Karpas-422 (cell line): ENCODE data around the gene RPS19BP1. TPM values are rescaled to one million over a fixed set of nuclear protein-coding genes. Genes with fewer than 3 reads are reported as not detected.

ENCODE experiments used
- DNase-seq: peaks from one replicate; pipeline ENCODE4 v3.0.0-alpha.2; 2015
- H2AFZ ChIP-seq: fragments of 200-600 bp; sonication (generic); 2 replicates; pipeline ENCODE4 v1.6.1; 2014; ENCODE audit warnings: antibody characterized with exemption, low read length, mixed read lengths
- H3K27ac ChIP-seq: fragments of 200-600 bp; sonication (generic); 2 replicates; pipeline ENCODE4 v1.5.1; 2014; ENCODE audit warnings: mild to moderate bottlenecking, low read length, moderate library complexity
- H3K27me3 ChIP-seq: fragments of 200-600 bp; sonication (generic); 2 replicates; pipeline ENCODE4 v1.6.1; 2014; ENCODE audit warnings: low read length, mixed read lengths
- H3K36me3 ChIP-seq: fragments of 200-600 bp; sonication (generic); 2 replicates; pipeline ENCODE4 v1.6.1; 2014; ENCODE audit warnings: low read length, mixed read lengths; ENCODE audit not compliant: insufficient read depth
- H3K4me1 ChIP-seq: fragments of 200-600 bp; sonication (generic); 2 replicates; pipeline ENCODE4 v1.6.1; 2014; ENCODE audit warnings: mild to moderate bottlenecking, low read length, mixed read lengths
- H3K4me2 ChIP-seq: fragments of 200-600 bp; sonication (generic); 2 replicates; pipeline ENCODE4 v1.6.1; 2014; ENCODE audit warnings: low read length, low read depth, mild to moderate bottlenecking; ENCODE audit not compliant: poor library complexity, severe bottlenecking
- H3K4me3 ChIP-seq: fragments of 200-600 bp; sonication (generic); 2 replicates; pipeline ENCODE4 v1.5.1; 2014; ENCODE audit warnings: mild to moderate bottlenecking, antibody characterized with exemption, low read length, mixed read lengths
- H3K79me2 ChIP-seq: fragments of 200-600 bp; sonication (generic); 2 replicates; pipeline ENCODE4 v1.6.1; 2014; ENCODE audit warnings: mild to moderate bottlenecking, low read length, mixed read lengths
- H3K9ac ChIP-seq: fragments of 200-600 bp; sonication (generic); 2 replicates; pipeline ENCODE4 v1.6.0; 2014; ENCODE audit warnings: low read length
- H3K9me2 ChIP-seq: fragments of 200-600 bp; sonication (generic), shearing (Covaris generic); replicated peaks from 2 replicates; pipeline ENCODE4 v1.6.0; 2014; ENCODE audit warnings: mild to moderate bottlenecking, low read length, moderate library complexity; ENCODE audit not compliant: insufficient read depth
- H3K9me3 ChIP-seq: fragments of 300-700, 200-600 bp; sonication (generic); 2 replicates; pipeline ENCODE4 v1.6.1; 2014; ENCODE audit warnings: low read length, mixed read lengths
- H4K20me1 ChIP-seq: fragments of 200-600 bp; sonication (generic); 2 replicates; pipeline ENCODE4 v1.6.1; 2014; ENCODE audit warnings: mild to moderate bottlenecking, antibody characterized with exemption, low read length, low read depth; ENCODE audit not compliant: insufficient read depth
- total RNA-seq: library from RNA; depleted of rRNA; stranded (reverse); fragments of >200 nt; shearing (Covaris generic); gene quantifications from 2 replicates; pipeline ENCODE4 v1.2.3, GENCODE V29; 2014; ENCODE audit warnings: low replicate concordance; rRNA removed

The RPS19BP1 gene
- 91.1 and 198 TPM in 2 replicates for total RNA-seq

DNA sequence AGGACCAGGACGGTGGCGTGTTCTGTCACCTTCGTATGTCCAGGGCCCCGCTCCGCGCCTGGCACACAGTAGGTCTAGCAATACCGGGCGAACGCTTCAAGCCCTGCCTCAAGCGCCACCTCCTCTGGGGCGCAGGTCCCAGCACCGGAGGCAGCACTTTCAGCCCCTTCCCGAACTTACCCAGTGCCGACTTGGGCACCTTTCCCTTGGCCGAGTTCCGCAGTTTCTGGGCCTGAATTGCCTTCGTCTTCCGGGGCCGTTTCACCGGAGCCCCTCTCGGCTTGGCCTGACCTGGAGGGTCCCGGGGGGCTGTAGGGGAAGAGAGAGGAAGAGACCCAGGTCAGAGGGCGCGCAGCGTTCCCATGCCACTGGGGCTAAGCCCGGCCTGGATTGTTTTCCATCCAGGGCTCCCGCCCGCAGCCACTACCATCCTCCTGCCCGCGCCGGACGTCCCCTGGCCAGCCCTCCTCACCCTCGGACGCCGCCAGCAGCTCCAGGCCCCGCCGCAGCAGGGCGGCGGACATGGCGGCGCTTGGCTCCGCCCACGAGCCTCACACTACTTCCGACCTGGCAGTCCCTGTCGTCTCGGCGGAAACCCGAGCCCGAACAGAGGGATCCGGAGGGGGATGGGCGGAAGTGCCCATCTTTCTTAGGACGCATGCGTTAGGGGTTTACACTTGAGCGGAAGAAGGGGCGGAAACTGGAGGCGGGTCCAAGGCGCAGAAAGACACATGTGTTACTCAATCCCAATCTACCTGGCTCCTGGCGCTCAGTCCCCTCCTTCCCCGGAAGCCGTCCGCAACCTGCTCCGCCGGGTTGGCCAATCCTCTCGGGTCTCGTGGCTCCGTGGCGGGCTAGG, at the start of gene RPS19BP1:
Gene RPS19BP1 (minus strand): TSS at position 534 of the 859 bp plus-strand sequence. CDS start 10 bp downstream, at position 524.
- peaks cover 57% of the 10 kb centered on the region for H3K4me1 ChIP-seq
- peaks cover 8% of the 10 kb centered on the region; the same call in 1 of the 2 replicates for H3K36me3 ChIP-seq
- H3K27ac ChIP-seq, result peak within 1 kb of the TSS; percentile 69
- H3K9me2 ChIP-seq, result no peaks in the 10 kb centered on the region
- peak; percentile 100 for DNase-seq
- peak within 1 kb of the TSS; percentile 94; the same call in 1 of the 2 replicates for H2AFZ ChIP-seq
- peak within 1 kb of the TSS; percentile 88 for H3K4me3 ChIP-seq
- peak within 1 kb of the TSS; percentile 98 for H3K4me2 ChIP-seq
- H3K9ac ChIP-seq, result peak within 1 kb of the TSS; percentile 92
- peaks cover 22% of the 10 kb centered on the region for H3K79me2 ChIP-seq
- H4K20me1 ChIP-seq, result peaks cover 12% of the 10 kb centered on the region; the same call in 1 of the 2 replicates
- no peaks in the 10 kb centered on the region for H3K9me3 ChIP-seq
- no peaks in the 10 kb centered on the region for H3K27me3 ChIP-seq

DNA sequence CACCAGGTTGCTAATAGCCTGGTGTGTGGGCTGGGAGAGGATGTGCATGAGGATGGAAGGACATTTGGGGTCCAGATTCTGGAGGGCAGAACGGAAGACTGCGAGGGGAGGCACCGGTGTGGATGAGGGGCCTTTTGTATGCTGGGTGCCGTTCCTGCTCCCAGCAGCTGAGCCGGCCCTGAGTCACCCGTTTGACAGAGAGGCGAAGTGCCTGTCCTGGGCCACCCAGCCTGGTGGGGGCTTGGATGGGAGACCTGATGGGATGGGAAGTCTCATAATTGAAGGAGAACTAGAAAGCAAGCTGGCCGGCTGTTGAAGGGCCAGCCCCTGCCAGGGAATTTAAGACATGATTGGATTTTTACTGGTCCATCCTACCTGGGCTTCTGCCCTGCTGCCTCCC, 48.8 kb upstream of the RPS19BP1 start:
- Histone ChIP-seq H2AFZ (no peak overlapping the region), H3K9me2 (no peaks in the 10 kb centered on the region), H3K4me2 (no peak overlapping the region), H3K4me3 (no peak overlapping the region), H3K79me2 (no peaks in the 10 kb centered on the region), H3K27me3 (no peaks in the 10 kb centered on the region), H3K36me3 (no peaks in the 10 kb centered on the region), H3K9me3 (no peaks in the 10 kb centered on the region), H4K20me1 (no peaks in the 10 kb centered on the region), H3K9ac (no peak overlapping the region), H3K4me1 (no peaks in the 10 kb centered on the region), H3K27ac (no peak overlapping the region)
- no peak for DNase-seq

DNA sequence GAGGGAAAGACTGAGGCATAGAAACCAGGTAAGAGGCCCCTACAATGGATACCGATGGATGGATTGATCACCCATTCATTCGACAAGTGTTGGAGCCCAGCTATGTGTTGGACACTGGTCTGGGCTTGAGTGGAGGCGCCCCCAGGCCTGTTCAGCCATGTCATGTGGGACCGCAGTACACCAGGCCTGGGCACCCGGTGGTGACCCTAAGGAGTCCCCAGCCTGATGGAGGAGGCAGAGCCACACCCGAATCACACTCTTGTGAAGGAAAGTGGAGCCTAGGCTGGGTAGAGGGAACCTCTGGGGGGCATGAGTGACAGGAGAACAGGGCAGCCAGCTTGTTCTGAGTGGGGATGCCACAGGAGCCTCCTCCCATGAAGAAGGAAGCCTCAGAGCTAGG, 48.2 kb upstream of the RPS19BP1 start:
- Histone ChIP-seq H2AFZ (no peak overlapping the region), H3K36me3 (no peaks in the 10 kb centered on the region), H3K4me3 (no peak overlapping the region), H3K9me3 (no peaks in the 10 kb centered on the region), H3K9me2 (no peaks in the 10 kb centered on the region), H3K27ac (no peak overlapping the region), H3K4me1 (no peaks in the 10 kb centered on the region), H4K20me1 (no peaks in the 10 kb centered on the region), H3K79me2 (no peaks in the 10 kb centered on the region), H3K27me3 (no peaks in the 10 kb centered on the region), H3K4me2 (no peak overlapping the region), H3K9ac (no peak overlapping the region)
- DNase-seq, result no peak

GRCh38 chr22:39580006-39580441, 47.5 kb upstream of the RPS19BP1 start:
- H3K27me3 ChIP-seq, result no peaks in the 10 kb centered on the region
- no peaks in the 10 kb centered on the region for H4K20me1 ChIP-seq
- no peak overlapping the region for H3K9ac ChIP-seq
- H2AFZ ChIP-seq, result no peak overlapping the region
- H3K4me2 ChIP-seq, result no peak overlapping the region
- H3K4me1 ChIP-seq, result no peaks in the 10 kb centered on the region
- DNase-seq, result no peak
- H3K4me3 ChIP-seq, result no peak overlapping the region
- H3K79me2 ChIP-seq, result no peaks in the 10 kb centered on the region
- no peak overlapping the region for H3K27ac ChIP-seq
- H3K36me3 ChIP-seq, result no peaks in the 10 kb centered on the region
- H3K9me2 ChIP-seq, result no peaks in the 10 kb centered on the region
- no peaks in the 10 kb centered on the region for H3K9me3 ChIP-seq

GRCh38 chr22:39577900-39578299, 45.4 kb upstream of the RPS19BP1 start:
- Histone ChIP-seq H3K4me2 (no peak overlapping the region), H3K36me3 (no peaks in the 10 kb centered on the region), H3K4me3 (no peak overlapping the region), H3K4me1 (no peaks in the 10 kb centered on the region), H4K20me1 (no peaks in the 10 kb centered on the region), H2AFZ (no peak overlapping the region), H3K79me2 (no peaks in the 10 kb centered on the region), H3K9me3 (no peaks in the 10 kb centered on the region), H3K9me2 (no peaks in the 10 kb centered on the region), H3K27ac (no peak overlapping the region), H3K27me3 (no peaks in the 10 kb centered on the region), H3K9ac (no peak overlapping the region)
- no peak for DNase-seq

GRCh38 chr22:39577366-39577765, 44.8 kb upstream of the RPS19BP1 start:
- DNase-seq, result no peak
- Histone ChIP-seq H3K4me3 (no peak overlapping the region), H3K36me3 (no peaks in the 10 kb centered on the region), H4K20me1 (no peaks in the 10 kb centered on the region), H3K27ac (no peak overlapping the region), H3K4me2 (no peak overlapping the region), H2AFZ (no peak overlapping the region), H3K27me3 (no peaks in the 10 kb centered on the region), H3K9me3 (no peaks in the 10 kb centered on the region), H3K79me2 (no peaks in the 10 kb centered on the region), H3K4me1 (no peaks in the 10 kb centered on the region), H3K9me2 (no peaks in the 10 kb centered on the region), H3K9ac (no peak overlapping the region)

DNA sequence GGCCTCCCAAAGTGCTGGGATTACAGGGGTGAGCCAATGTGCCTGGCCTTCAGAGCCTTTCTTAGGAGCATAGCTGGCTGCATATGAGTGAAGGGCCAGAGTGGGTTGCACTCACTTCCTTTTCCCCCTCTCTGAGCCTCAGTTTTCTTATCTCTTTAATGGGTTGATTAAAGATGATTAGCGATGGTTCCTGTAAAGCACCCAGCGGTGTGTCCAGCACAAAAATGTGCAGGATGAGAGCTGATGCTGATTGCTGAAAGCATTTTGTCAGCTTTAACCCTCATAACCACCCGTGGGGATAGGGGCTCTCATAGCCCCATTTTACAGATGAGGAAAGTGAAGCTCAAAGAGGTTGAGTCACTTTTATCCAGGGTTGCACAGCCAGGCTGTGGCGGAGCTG, 43.5 kb upstream of the RPS19BP1 start:
- Histone ChIP-seq H3K9me2 (no peaks in the 10 kb centered on the region), H3K4me2 (no peak overlapping the region)
- no peak for DNase-seq

DNA sequence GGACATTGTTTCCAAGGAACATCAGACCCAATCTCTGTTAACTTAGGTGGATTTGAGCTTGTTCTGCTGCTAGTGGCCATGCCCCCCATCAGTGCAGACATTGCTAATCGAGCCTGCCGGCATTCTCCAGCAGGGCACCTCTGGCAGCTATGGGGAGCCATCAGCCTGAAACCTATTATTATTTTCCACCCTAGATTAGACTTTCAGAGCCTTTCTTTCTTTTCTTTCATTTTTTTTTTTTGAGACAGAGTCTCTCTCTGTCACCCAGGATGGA, 42.9 kb upstream of the RPS19BP1 start:
- Histone ChIP-seq H3K36me3 (no peaks in the 10 kb centered on the region), H3K79me2 (no peaks in the 10 kb centered on the region), H3K9me3 (no peaks in the 10 kb centered on the region), H3K4me3 (no peak overlapping the region), H3K9ac (no peak overlapping the region), H3K4me1 (no peaks in the 10 kb centered on the region), H2AFZ (no peak overlapping the region), H3K9me2 (no peaks in the 10 kb centered on the region), H3K4me2 (no peak overlapping the region), H4K20me1 (no peaks in the 10 kb centered on the region), H3K27me3 (no peaks in the 10 kb centered on the region), H3K27ac (no peak overlapping the region)
- no peak for DNase-seq

More for the DNA sequence above, 43.5 kb upstream of the RPS19BP1 start:
- Histone ChIP-seq H3K79me2 (no peaks in the 10 kb centered on the region), H3K4me3 (no peak overlapping the region), H2AFZ (no peak overlapping the region), H3K27ac (no peak overlapping the region), H3K36me3 (no peaks in the 10 kb centered on the region), H3K4me1 (no peaks in the 10 kb centered on the region), H3K9me3 (no peaks in the 10 kb centered on the region), H3K9ac (no peak overlapping the region), H4K20me1 (no peaks in the 10 kb centered on the region), H3K27me3 (no peaks in the 10 kb centered on the region)
